NCI-H82 (cell line): Measurements from ENCODE around the gene VAV2.
"Not testable (repeated sequence)": the region's sequence is repeated elsewhere in the genome, so short reads cannot be mapped to it uniquely, and the experiment has no call there.

Experiments used
- DNase-seq: peaks from one replicate; lab custom pipeline; 2025; lab: John Stamatoyannopoulos, UW

VAV2 gene

GRCh38 chr9:133767625-133768024 lies 224.5 kb downstream of the VAV2 start:
- DNase-seq = no peak

- no peak for DNase-seq
These were observed 225.1 kb downstream of the VAV2 start for GRCh38 chr9:133767008-133767407.

DNA sequence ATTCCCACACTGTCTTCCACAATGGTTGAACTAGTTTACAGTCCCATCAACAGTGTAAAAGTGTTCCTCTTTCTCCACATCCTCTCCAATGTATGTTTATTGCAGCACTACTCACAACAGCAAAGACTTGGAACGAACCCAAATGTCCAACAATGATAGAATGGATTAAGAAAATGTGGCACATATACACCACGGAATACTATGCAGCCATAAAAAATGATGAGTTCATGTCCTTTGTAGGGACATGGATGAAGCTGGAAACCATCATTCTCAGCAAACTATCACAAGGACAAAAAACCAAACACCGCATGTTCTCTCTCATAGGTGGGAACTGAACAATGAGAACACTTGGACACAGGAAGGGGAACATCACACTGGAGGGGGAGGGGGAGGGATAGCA lies 225.9 kb downstream of the VAV2 start:
- DNase-seq = not testable (repeated sequence)

DNA sequence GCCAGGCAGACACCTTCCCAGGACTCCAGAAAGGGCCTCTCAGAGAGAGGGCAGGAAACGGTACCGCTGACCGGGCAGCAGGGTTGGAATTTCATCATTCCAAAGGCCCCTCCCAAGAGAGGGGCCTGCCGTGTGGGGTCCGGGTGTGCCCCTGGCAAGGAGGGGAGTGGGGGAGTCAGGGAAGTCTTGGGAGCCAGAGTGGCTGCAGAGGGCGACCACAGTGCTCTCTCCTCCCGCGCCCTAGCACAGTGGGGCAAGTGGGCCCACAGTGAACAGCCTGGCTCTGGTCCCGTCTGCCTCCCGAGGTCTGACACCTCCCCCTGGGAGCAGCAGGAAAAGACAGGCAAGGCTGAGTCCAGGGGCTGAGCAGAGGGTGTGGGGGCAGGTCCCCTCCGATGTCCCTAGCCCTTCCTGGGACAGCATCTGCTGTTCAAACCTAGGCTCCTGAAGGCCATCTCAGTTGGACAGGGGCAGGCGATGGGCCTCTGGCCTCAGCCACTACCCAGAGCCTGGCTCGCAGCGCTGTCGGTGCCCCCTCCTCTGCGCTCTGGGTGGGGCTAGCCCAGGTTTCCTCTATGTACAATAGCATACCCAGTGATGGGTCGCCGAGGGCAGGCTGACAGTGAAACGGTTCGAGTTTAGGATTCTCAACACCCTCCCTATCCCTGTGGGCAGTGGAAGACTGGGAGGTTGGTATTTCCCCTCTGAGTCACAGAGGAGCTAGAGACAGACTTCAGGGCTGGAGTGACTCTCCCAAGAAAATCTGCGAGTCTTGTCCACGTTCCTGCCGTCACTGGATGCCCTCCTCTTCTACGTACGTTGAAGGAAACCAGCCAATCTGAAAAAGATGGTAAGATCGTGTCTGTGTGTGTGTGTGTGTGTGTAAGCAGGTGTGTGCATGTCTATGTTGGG lies 228.6 kb downstream of the VAV2 start:
- DNase-seq = no peak

- no peak for DNase-seq
These were observed 229.4 kb downstream of the VAV2 start for GRCh38 chr9:133762488-133763271.

GRCh38 chr9:133761641-133762248 lies 230.4 kb downstream of the VAV2 start:
- DNase-seq = no peak

- DNase-seq = no peak
These were observed 231.3 kb downstream of the VAV2 start for GRCh38 chr9:133760713-133761290.

GRCh38 chr9:133759946-133760345 lies 232.2 kb downstream of the VAV2 start:
- no peak for DNase-seq

- DNase-seq = peak; percentile 35
These were observed 232.8 kb downstream of the VAV2 start for GRCh38 chr9:133759146-133759900.

DNA sequence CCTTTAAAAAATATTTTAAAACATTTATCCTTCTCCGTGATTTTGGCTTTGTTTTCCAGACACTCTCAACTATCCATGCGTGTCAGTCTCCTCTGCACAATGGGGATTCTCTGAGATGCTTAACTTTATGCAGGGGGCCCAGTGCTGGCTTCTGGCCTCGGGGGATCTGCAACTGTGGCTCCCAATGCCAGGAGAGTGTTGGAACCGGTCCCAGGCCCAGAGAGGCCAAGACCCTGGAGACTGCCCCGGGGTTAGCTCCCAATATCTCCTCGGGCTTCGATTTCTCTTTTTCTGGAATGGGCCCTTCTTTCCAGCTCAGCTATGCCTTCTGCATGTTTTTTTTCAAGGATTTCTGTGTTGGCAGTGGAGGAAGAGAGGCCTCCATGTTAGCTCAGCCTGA lies 233.9 kb downstream of the VAV2 start:
- DNase-seq = no peak

- no peak for DNase-seq
These were observed 237.4 kb downstream of the VAV2 start for GRCh38 chr9:133754688-133755227.

DNA sequence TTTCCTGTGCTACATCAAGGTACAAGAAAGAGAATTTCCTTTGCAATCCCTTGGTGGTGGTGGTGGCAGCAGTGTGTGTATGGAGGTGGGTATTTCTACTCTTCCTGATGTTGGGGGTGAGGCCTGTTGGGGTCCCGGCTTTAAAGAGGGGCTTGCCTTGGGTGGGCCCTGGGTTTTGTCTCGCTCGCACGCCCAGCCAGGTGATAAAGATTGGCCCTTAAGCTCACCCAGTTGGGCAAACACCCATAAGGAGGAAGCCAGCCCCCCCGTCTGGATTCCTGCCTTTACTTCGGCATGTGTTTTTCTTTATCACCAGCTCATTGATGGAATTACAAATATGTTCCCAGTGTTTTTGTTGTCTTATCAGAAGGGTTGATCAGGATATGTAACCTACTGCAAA lies 237.9 kb downstream of the VAV2 start:
- DNase-seq = no peak

- DNase-seq = no peak
These were observed 239.2 kb downstream of the VAV2 start for GRCh38 chr9:133752739-133753446.

DNA sequence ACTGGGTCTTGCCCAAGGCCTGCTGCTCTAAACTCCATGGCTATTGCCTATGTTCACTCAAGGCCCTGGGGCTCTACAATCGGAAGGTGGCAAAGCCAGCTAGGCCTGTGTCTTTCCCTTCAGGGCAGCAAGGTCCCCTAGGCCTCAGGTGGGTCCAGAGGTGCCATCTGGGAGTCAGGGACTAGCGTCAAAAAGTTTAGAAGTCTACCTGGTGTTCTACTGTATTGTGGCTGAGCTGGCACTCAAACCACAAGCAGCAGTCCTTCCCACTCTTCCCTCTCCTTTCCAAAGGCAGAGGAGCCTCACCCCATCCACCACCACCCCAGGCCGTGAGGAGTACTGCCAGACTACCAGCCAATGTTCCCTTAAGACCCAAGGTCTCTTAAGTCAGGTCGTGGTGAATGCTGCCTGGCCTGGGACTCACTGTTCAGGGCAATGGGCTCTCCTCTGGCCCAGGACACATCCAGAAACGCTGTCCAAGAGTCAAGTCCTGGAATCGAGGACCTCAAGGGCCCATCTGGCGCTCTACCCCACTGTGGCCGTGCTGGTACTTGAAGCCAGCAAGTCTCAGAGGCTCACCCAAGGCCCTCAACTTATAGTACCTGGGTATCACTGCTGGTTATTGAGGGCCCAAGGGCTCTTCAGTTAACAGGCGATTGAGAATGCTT lies 241.0 kb downstream of the VAV2 start:
- DNase-seq = no peak

- no peak for DNase-seq
These were observed 244.8 kb downstream of the VAV2 start for GRCh38 chr9:133747309-133747708.

GRCh38 chr9:133744528-133744927 lies 247.6 kb downstream of the VAV2 start:
- not testable (repeated sequence) for DNase-seq

GRCh38 chr9:133742849-133743444 lies 249.2 kb downstream of the VAV2 start:
- DNase-seq = peak; percentile 91

DNA sequence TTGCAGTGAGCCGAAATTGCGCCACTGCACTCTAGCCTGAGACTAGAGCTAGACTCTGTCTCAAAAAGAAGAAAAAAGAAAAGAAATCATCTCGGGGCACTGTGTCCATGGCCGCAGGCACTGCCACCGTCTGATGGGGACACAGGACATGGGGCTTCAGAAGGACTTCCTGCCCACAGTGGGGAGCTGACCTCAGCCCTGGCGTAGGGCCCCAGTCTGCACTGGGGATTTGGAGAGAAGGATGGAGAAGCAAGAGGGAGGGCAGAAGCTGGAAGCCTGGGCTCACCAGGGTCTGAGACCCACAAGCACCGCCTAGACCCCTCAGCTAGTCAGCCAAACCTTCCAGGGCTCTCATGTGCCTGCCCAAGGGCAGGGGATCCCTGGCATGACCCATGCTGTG lies 249.9 kb downstream of the VAV2 start:
- DNase-seq = no peak

DNA sequence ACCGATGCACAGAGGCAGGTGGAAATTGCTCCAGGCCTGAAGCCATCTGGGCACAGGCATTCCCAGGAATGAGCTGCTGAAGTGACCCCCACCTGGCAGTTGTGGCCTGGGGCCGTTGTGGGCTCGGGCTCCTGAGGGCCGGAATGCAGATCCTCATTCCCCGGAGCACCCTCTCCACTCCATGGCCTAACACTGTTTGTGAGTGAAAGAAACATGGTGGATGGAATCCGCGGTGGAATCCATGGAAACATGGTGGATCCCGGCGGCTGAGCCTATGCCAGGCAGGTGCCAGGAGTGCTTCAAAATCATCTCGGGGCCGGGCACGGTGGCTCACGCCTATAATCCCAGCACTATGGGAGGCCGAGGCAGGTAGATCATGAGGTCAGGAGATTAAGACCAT lies 250.4 kb downstream of the VAV2 start:
- no peak for DNase-seq

DNA sequence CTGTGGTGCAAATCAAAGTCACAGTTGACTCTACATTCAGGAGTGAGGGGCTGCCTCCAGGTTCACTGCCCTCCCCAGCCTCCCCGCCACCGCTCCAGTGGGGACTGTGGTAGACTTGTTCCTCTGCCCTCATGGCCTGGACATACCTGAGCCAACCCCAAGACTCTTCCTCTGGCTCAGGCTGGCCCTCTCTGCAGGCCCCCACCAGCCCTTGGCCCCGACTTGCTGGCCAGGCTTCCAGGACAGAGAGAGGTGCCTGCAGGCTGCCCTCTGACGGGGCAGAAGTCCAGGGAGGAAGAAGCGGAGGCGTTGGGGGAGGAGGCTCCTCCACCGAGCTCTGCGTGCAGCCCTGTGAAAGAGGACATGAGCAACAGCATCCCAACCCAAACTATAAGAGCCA lies 251.2 kb downstream of the VAV2 start:
- no peak for DNase-seq
